Body of pancreas (tissue), 4 donors: ENCODE data around the gene APCDD1L. TPM values are rescaled to one million over a fixed set of nuclear protein-coding genes. Genes with fewer than 3 reads are reported as not detected.

Experiments
- ATAC-seq: fragments of 150-250 bp; one replicate; pipeline ENCODE4 v1.9.1; 2016
- DNase-seq, 4 donors: peaks; one replicate each; pipeline ENCODE4 v3.0.0-alpha.2; 2019
- H3K27ac ChIP-seq, 4 donors: fragments of 200-600 bp; sonication (generic); 1 replicate in 3 of 4; 2 replicates in 1 of 4; pipeline versions ENCODE4 v1.5.1 to v1.6.1; 2016 to 2019; ENCODE audit warnings: mild to moderate bottlenecking in 1 of 4, mixed read lengths in 1 of 4, moderate library complexity in 1 of 4
- H3K27me3 ChIP-seq, 2 donors: fragments of 200-600 bp; sonication (generic); one replicate each; pipeline ENCODE4 v1.6.0; 2016; ENCODE audit warnings: mild to moderate bottlenecking in 1 of 2
- H3K36me3 ChIP-seq, 2 donors: fragments of 200-600 bp; sonication (generic); replicated peaks in 1 of 2; 2 replicates each; pipeline ENCODE4 v1.5.1; 2016; ENCODE audit warnings: low read depth in 2 of 2; ENCODE audit not compliant: insufficient read depth in 1 of 2
- H3K4me1 ChIP-seq: fragments of 200-600 bp; sonication (generic); one replicate; pipeline ENCODE4 v1.6.0; 2016
- H3K4me3 ChIP-seq, 2 donors: fragments of 200-600 bp; sonication (generic); 1 replicate in 1 of 2; 2 replicates in 1 of 2; pipeline ENCODE4 v1.5.1; 2016 to 2019
- H3K9me3 ChIP-seq, 3 donors: fragments of 200-600 bp; sonication (generic); 1 replicate in 2 of 3; 2 replicates in 1 of 3; pipeline ENCODE4 v1.5.1; 2016
- POLR2A ChIP-seq, 3 donors: fragments of 450-650 bp; IDR thresholded peaks; one replicate each; pipeline ENCODE4 v1.6.1; 2016; ENCODE audit warnings: antibody characterized with exemption in 3 of 3, mild to moderate bottlenecking in 2 of 3
- WGBS, 2 donors: methylation state at CpG; one replicate each; pipeline ENCODE4 v1.1.5; 2017; 5-methylcytosine and 5-hydroxymethylcytosine counted together
- intact Hi-C: fragments of 100-400 bp; cut with DNase I; formaldehyde crosslinking; loops from one replicate; pipeline ENCODE4 v1.15.1; 2023
- total RNA-seq, 2 donors: library from RNA; depleted of rRNA; stranded (reverse); fragments of >200 nt; gene quantifications; one replicate each; pipeline ENCODE4 v1.1.0, GENCODE V29; 2016
- TF ChIP-seq, protein P1 (sequence below), 7 experiments: fragments of 450-650 bp in 4 of 7; fragments of 200-600 bp in 3 of 7; sonication (generic) in 3 of 7; IDR thresholded peaks; one replicate each; pipeline ENCODE4 v1.5.1; 2016 to 2019; ENCODE audit warnings: antibody characterized with exemption in 7 of 7

The APCDD1L gene
- total RNA-seq, 2 donors from 2014 or later: 1.3 TPM; not detected in 1

DNA sequence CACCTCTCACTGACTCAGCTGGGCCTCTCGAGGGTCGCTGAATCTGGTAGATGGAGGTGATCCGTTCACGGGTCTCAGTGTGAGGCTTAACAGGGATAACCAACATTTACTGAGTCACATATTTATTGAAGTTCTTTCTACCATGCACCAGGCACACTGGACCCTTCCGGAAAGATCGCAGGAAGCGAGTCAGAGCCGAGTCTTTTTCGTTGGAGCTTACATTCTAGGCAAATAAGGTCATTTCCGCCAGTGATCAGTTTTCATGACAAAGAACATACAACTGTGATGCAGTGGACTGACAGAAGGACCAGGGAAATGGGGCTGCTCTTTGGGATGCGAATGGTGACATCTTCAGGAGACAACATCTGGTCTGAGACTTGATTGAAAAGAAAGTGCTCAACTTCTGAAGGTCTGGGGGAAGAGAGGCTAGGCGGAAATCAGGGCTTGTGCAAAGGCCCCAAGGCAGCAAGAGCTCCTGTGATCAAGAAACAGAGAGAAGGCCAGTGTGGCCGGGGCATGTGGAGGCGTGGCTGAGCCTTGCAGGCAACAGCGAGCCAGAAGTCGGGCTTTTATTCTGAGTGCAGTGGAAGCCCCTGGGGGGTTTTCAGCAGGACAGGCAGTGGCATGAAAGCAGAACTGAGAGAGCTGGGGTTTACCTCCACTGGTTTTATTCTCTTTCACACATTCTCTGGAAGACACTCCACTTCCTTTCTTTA lies 56.7 kb downstream of the APCDD1L start:
- ATAC-seq: no peak
- intact Hi-C loops: no loop called here
- Histone ChIP-seq H3K36me3 (no peaks in the 10 kb centered on the region), H3K27me3 (no peaks in the 10 kb centered on the region), H3K4me3 (no peak overlapping the region), H3K27ac (no peak overlapping the region), H3K9me3 (no peaks in the 10 kb centered on the region), H3K4me1 (no peaks in the 10 kb centered on the region)
- no peak for DNase-seq
- 79 to 85% methylated on average over 16 of the region's 16 CpGs for whole genome bisulfite sequencing, 2 donors
- no peak for TF ChIP-seq POLR2A (IDR thresholded peaks at IDR 0.05)
- TF ChIP-seq, protein P1, sequence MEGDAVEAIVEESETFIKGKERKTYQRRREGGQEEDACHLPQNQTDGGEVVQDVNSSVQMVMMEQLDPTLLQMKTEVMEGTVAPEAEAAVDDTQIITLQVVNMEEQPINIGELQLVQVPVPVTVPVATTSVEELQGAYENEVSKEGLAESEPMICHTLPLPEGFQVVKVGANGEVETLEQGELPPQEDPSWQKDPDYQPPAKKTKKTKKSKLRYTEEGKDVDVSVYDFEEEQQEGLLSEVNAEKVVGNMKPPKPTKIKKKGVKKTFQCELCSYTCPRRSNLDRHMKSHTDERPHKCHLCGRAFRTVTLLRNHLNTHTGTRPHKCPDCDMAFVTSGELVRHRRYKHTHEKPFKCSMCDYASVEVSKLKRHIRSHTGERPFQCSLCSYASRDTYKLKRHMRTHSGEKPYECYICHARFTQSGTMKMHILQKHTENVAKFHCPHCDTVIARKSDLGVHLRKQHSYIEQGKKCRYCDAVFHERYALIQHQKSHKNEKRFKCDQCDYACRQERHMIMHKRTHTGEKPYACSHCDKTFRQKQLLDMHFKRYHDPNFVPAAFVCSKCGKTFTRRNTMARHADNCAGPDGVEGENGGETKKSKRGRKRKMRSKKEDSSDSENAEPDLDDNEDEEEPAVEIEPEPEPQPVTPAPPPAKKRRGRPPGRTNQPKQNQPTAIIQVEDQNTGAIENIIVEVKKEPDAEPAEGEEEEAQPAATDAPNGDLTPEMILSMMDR (IDR thresholded peaks at IDR 0.05): no peak

GRCh38 chr20:58457083-58457695 lies 58.0 kb downstream of the APCDD1L start:
- TF ChIP-seq, protein P1 (IDR thresholded peaks at IDR 0.05): no peak
- no peak for TF ChIP-seq POLR2A (IDR thresholded peaks at IDR 0.05)
- 91 to 93% methylated on average over 6 to 14 of the region's 14 CpGs for WGBS, 2 donors
- Histone ChIP-seq H3K36me3 (no peaks in the 10 kb centered on the region), H3K9me3 (no peaks in the 10 kb centered on the region), H3K27me3 (no peaks in the 10 kb centered on the region), H3K27ac (no peak overlapping the region), H3K4me3 (no peak overlapping the region), H3K4me1 (no peaks in the 10 kb centered on the region)
- intact Hi-C loops: no loop called here
- DNase-seq: no peak
- no peak for ATAC-seq

- intact Hi-C loops: no loop called here
- H3K36me3 ChIP-seq: no peaks in the 10 kb centered on the region
- H3K4me3 ChIP-seq: no peak overlapping the region
- TF ChIP-seq, protein P1 (IDR thresholded peaks at IDR 0.05): no peak
- no peak for TF ChIP-seq POLR2A (IDR thresholded peaks at IDR 0.05)
- no peaks in the 10 kb centered on the region for H3K27me3 ChIP-seq
- no peak for DNase-seq
- no peak overlapping the region for H3K27ac ChIP-seq
- ATAC-seq: no peak
- H3K4me1 ChIP-seq: no peaks in the 10 kb centered on the region
- no peaks in the 10 kb centered on the region for H3K9me3 ChIP-seq
Observed at GRCh38 chr20:58454460-58454859, 60.7 kb downstream of the APCDD1L start.

DNA sequence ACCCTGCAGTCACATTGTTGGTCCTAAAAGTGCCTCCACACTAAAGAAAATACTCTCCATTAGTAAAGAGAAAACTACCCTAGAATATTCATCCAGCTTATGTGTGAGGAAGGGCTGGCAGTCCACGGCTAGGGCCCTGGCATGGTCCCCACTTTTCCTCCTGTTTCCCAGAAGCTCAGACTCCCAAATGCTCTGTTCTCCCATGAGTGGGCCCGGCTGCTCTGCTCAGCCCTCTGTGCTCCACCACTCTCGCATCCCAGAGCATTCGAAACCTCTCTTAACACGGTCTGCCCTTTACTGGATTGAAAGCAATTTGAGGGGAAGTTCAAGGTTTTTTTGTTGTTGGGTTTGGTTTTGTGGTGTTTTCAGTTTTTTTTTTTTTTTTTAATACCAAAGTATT lies 61.8 kb downstream of the APCDD1L start:
- Histone ChIP-seq H3K27ac (no peak overlapping the region), H3K9me3 (no peaks in the 10 kb centered on the region), H3K4me3 (no peak overlapping the region), H3K27me3 (no peaks in the 10 kb centered on the region), H3K36me3 (peaks cover 0 to 1% of the 10 kb centered on the region in 2 donors), H3K4me1 (no peaks in the 10 kb centered on the region)
- intact Hi-C loops: no loop called here
- WGBS, 2 donors: 82 to 86% methylated on average over 5 of the region's 5 CpGs
- DNase-seq (no peak), ATAC-seq (no peak)
- no peak for TF ChIP-seq POLR2A (IDR thresholded peaks at IDR 0.05)
- TF ChIP-seq, protein P1 (IDR thresholded peaks at IDR 0.05): no peak
